Activated naive CD8-positive, alpha-beta T cell treated with anti-CD3 and anti-CD28 coated beads, Interleukin-2, amount 50 U/mL, for 24 hours (primary cell): ENCODE data around the gene CYP2A6.
"Not testable (repeated sequence)": the region's sequence is repeated elsewhere in the genome, so short reads cannot be mapped to it uniquely, and the experiment has no call there.

Source experiments
- ATAC-seq: fragments of 150-1000 bp; cut with Tn5 transposase; one replicate; pipeline ENCODE4 v1.10.0; 2021
- DNase-seq: peaks from one replicate; pipeline ENCODE4 v3.0.0; 2021
- H3K27ac Mint-ChIP-seq: one replicate; pipeline ENCODE4 v1.8.0; 2021; ENCODE audit warnings: mild to moderate bottlenecking, mixed read lengths
- H3K27me3 Mint-ChIP-seq: one replicate; pipeline ENCODE4 v1.8.0; 2021; ENCODE audit warnings: mixed read lengths
- H3K36me3 Mint-ChIP-seq: one replicate; pipeline ENCODE4 v1.8.0; 2021; ENCODE audit warnings: low read depth, mixed read lengths
- H3K4me1 Mint-ChIP-seq: one replicate; pipeline ENCODE4 v1.8.0; 2021; ENCODE audit warnings: mixed read lengths
- H3K4me3 Mint-ChIP-seq: one replicate; pipeline ENCODE4 v1.8.0; 2021; ENCODE audit warnings: mild to moderate bottlenecking, moderate library complexity, mixed read lengths
- H3K9me3 Mint-ChIP-seq: one replicate; pipeline ENCODE4 v1.8.0; 2021; ENCODE audit warnings: mixed read lengths

Gene CYP2A6

DNA sequence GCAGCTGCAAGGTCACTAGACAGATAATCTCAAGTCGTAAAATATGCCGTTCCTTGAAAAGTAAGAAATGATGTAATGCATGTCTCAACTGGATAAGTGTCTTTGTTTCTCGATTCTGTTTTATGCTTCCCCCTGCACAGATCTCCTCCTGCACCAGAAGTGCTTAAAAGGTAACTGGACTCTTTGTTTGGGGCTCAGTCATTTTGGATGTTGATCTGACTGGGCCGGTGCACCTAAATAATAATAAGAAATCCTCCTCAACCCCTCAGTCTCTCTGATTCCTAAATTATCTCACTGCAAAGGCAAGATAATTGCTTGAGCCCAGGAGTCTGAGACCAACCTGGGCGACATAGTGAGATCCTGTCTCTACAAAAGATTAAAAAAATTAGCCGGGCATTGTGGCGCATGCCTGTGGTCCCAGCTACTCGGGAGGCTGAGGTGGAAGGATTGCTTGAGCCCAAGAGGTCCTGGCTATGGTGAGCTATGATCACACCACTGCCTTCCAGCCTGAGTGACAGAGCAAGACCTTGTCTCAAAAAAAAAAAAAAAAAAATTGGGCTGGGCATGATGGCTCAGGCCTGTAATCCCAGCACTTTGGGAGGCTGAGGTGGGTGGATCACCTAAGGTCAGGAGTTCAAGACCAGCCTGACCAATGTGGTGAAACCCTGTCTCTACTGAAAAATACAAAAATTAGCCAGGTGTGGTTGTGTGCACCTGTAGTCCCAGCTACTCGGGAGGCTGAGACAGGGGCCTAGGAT is 14.7 kb upstream of the CYP2A6 start:
- H3K27me3 Mint-ChIP-seq, H3K4me3 Mint-ChIP-seq, H3K36me3 Mint-ChIP-seq, H3K27ac Mint-ChIP-seq, H3K9me3 Mint-ChIP-seq, H3K4me1 Mint-ChIP-seq, DNase-seq, ATAC-seq: not testable (repeated sequence)

DNA sequence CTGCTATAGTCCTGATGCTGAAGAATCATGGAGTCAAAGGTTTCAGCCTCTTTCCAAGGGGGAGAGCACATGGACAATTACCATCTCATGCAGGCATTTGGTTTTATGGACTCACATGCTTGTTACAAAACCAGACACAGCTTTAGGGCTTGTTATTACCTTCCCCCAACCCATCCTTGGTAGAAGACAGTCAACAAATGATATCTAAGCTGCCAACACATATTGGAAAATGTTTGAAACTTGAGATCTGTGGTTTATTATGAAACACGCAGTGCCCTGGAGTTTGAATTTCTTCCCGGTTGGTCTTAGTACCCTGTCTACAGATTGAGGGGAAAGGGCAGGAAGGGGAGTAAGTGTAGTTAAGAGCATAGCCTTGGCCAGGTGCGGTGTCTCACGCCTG is 12.5 kb upstream of the CYP2A6 start:
- no peak overlapping the region for H3K4me3 Mint-ChIP-seq
- no peak for DNase-seq
- peaks cover 3% of the 10 kb centered on the region for H3K27me3 Mint-ChIP-seq
- H3K36me3 Mint-ChIP-seq, result no peaks in the 10 kb centered on the region
- H3K27ac Mint-ChIP-seq, result no peak overlapping the region
- H3K9me3 Mint-ChIP-seq, result no peaks in the 10 kb centered on the region
- H3K4me1 Mint-ChIP-seq, result no peaks in the 10 kb centered on the region
- ATAC-seq, result no peak

DNA sequence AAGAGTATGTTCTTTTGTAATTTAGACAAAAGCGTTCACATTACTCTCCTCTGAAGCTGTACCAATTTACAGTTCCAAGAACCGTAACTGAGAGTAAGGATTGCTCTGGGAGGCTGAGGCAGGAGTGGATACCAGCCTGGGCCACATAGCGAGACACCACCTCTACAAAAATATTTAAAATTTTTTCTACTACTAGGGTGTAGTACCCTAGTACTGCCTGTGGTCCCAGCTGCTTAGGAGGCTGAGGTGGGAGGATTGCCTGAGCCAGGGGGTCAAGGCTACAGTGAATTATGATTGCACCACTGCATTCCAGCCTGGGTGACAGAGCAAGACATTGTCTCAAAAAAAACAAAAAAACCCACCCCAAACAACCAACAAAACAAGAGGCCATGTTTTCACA is 12.1 kb upstream of the CYP2A6 start:
- no peak overlapping the region for H3K27ac Mint-ChIP-seq
- ATAC-seq, result no peak
- H3K36me3 Mint-ChIP-seq, result no peaks in the 10 kb centered on the region
- H3K4me1 Mint-ChIP-seq, result no peaks in the 10 kb centered on the region
- no peak for DNase-seq
- no peaks in the 10 kb centered on the region for H3K9me3 Mint-ChIP-seq
- H3K4me3 Mint-ChIP-seq, result no peak overlapping the region
- peaks cover 3% of the 10 kb centered on the region for H3K27me3 Mint-ChIP-seq

DNA sequence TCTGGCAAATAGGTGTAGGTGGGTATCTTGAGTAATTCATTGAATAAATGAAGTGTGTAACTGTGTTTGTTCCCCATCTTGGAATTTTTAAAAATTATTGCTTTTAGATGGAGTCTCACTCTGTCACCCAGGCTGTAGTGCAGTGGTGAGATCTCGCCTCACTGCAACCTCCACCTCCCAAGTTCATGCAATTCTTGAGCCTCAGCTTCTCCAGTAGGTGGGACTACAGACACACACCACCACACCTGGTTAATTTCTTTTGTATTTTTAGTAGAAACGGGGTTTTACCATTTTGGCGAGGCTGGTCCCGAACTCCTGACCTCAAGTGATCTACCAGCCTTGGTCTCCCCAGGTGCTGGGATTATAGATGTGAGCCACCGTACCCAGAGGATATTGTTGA is 7.9 kb upstream of the CYP2A6 start:
- ATAC-seq, result no peak
- H3K36me3 Mint-ChIP-seq, result no peaks in the 10 kb centered on the region

DNA sequence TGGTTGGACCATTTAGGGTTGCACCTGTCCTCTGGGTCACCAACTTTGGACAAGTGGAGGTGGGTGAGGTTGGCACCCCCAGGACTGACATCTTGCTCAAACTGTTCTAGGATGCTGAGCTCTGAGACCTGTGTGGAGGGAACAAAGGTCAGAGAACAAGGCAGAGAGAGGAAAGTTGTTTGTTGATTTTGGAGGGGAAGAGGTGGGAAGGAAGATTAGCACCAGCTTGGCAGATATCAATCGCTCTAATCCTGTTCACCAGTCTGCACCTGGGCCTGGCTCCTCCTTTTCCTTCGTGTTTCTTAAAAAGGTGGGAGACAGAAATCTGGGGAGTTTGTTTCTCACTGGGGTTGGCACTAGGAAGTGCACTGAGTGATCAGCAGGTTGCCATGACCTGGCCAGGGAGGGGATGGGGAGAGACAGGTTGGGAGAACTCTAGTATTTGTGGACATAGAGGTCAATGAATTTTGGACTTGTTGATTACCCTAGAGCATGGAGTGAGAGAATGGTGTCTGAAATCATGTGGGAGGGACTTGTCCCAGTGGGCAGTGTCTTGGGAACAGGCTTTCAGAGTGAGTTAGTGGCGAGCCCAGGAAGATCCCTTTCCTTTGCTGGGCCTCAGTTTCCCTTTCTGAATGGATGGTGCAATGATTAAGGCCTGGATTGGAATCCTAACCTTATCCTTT is 2.4 kb upstream of the CYP2A6 start:
- not testable (repeated sequence) for ATAC-seq, H3K9me3 Mint-ChIP-seq, H3K4me1 Mint-ChIP-seq, H3K27ac Mint-ChIP-seq, DNase-seq, H3K4me3 Mint-ChIP-seq, H3K36me3 Mint-ChIP-seq
- H3K27me3 Mint-ChIP-seq, result peaks cover 16% of the 10 kb centered on the region

More for the DNA sequence above, 7.9 kb upstream of the CYP2A6 start:
- no peak for DNase-seq
- H3K4me3 Mint-ChIP-seq, result no peak overlapping the region
- no peaks in the 10 kb centered on the region for H3K27me3 Mint-ChIP-seq
- no peaks in the 10 kb centered on the region for H3K9me3 Mint-ChIP-seq
- H3K27ac Mint-ChIP-seq, result no peak overlapping the region
- peaks cover 2% of the 10 kb centered on the region for H3K4me1 Mint-ChIP-seq

DNA sequence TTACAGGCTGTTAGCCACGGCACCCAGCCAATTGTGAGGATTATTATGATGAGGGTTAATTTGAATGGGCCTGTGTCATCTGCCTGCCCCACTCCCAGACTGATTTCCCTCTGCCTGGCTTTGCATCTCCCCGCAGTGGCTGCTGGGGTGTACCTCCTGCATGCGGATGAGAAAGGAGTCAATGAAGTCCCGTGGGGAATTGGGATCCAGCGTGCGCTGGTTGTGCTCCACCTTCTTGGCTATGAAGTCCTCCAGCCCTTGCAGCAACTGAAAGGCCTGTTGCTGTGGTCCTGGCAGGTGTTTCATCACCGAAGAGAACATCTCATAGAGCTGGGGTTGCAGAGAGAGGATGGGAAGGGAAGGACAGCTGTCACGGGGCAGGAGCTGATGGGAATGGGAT is 3.5 kb downstream of the CYP2A6 start:
- not testable (repeated sequence) for H3K9me3 Mint-ChIP-seq, H3K27ac Mint-ChIP-seq, H3K36me3 Mint-ChIP-seq, H3K4me3 Mint-ChIP-seq, ATAC-seq, DNase-seq
- peaks cover 25% of the 10 kb centered on the region for H3K4me1 Mint-ChIP-seq
- H3K27me3 Mint-ChIP-seq, result peaks cover 22% of the 10 kb centered on the region

DNA sequence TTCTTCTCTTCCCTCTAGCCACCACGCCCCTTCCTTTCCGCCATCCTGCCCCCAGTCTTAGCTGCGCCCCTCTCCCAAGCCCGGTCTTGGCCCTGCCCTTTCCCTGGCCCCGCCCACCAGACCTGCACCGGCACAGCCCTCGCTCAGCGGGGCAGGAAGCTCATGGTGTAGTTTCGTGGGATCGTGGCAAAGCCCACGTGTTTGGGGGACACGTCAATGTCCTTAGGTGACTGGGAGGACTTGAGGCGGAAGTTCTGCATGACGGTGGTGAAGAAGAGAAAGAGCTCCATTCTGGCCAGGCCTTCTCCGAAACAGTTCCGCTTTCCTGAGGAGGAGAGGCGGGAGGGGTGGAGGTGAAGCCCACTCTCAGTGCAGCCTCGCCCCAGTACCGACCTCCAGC is 6.6 kb downstream of the CYP2A6 start:
- DNase-seq, result peak; percentile 62

DNA sequence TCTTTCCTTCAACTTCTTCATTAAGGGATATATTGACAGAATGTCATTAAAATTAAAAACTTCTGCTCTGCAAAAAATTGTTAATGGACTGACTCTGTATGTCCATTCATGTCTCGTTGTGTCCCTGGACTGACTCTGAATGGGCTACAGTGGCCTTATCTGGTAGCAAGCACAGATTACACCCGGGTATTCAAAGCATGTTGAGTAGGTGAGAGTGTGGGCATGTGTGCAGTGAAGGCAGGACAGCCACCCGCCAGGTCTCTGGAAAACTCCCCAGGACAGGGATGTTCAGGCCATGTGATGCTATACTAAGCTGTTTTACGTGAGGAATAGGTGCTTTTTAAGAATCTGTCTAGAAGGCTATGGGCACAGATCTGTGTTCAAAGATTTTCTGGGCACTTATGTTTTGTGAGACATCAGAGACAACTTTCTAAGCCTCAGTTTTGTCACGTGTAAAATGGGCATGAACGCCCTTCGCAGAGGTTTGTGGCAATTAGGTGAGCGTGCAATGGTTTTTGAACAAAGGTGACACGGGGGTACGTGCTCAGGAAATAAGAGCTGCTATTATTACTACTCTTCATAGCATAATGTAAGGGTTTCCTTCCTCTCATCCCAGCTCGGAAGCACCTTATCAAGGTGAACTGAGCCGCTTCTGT is 7.1 kb downstream of the CYP2A6 start:
- Mint-ChIP-seq H3K27ac (peak overlapping the region; percentile 70), H3K4me3 (peak overlapping the region; percentile 39), H3K27me3 (peaks cover 11% of the 10 kb centered on the region), H3K4me1 (peaks cover 22% of the 10 kb centered on the region)
- not testable (repeated sequence) for H3K36me3 Mint-ChIP-seq, ATAC-seq, H3K9me3 Mint-ChIP-seq, DNase-seq

More for the DNA sequence above, 6.6 kb downstream of the CYP2A6 start:
- not testable (repeated sequence) for H3K36me3 Mint-ChIP-seq, H3K9me3 Mint-ChIP-seq
- peaks cover 23% of the 10 kb centered on the region for H3K4me1 Mint-ChIP-seq
- H3K27me3 Mint-ChIP-seq, result peaks cover 12% of the 10 kb centered on the region
- peak overlapping the region; percentile 70 for H3K27ac Mint-ChIP-seq
- peak overlapping the region; percentile 39 for H3K4me3 Mint-ChIP-seq
- peak; percentile 96 for ATAC-seq

DNA sequence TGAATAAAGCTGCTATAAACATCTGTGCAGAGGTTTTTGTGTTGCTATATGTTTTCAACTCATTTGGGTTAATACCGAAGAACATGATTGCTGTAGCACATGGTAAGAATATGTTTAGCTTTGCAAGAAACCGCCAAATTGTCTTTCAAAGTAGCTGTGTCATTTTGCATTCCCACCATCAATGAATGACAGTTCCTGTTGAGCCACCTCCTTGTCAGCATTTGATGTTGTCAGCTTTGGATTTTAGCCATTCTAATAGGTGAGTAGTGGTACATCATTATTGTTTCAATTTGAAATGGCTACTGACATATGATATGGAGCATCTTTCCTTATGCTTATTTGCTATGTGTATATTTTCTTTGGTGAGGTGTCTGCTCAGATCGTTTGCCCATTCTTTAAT is 8.2 kb downstream of the CYP2A6 start:
- not testable (repeated sequence) for H3K36me3 Mint-ChIP-seq, H3K9me3 Mint-ChIP-seq, H3K27me3 Mint-ChIP-seq, H3K27ac Mint-ChIP-seq, H3K4me3 Mint-ChIP-seq, DNase-seq, ATAC-seq
- peaks cover 19% of the 10 kb centered on the region for H3K4me1 Mint-ChIP-seq

DNA sequence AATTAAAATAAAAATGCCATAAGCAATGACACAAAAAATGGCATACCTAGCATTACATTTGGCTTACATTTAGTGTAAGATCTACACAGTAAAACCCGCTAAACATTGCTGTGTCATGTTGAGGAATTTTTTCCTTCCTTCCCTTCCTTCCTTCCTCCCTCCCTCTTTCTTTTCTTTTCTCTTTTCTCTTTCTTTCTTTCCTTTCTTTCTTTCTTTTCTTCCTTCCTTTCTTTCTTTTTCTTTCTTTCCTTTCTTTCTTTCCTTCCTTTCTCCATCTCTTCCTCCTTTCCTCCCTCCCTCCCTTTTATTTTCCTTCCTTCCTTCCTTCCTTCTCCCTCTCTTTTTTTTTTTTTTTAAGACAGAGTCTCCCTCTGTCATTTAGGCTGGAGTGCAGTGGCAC is 11.8 kb downstream of the CYP2A6 start:
- H3K4me3 Mint-ChIP-seq, DNase-seq, H3K4me1 Mint-ChIP-seq, H3K27ac Mint-ChIP-seq, H3K9me3 Mint-ChIP-seq, ATAC-seq, H3K27me3 Mint-ChIP-seq, H3K36me3 Mint-ChIP-seq: not testable (repeated sequence)

DNA sequence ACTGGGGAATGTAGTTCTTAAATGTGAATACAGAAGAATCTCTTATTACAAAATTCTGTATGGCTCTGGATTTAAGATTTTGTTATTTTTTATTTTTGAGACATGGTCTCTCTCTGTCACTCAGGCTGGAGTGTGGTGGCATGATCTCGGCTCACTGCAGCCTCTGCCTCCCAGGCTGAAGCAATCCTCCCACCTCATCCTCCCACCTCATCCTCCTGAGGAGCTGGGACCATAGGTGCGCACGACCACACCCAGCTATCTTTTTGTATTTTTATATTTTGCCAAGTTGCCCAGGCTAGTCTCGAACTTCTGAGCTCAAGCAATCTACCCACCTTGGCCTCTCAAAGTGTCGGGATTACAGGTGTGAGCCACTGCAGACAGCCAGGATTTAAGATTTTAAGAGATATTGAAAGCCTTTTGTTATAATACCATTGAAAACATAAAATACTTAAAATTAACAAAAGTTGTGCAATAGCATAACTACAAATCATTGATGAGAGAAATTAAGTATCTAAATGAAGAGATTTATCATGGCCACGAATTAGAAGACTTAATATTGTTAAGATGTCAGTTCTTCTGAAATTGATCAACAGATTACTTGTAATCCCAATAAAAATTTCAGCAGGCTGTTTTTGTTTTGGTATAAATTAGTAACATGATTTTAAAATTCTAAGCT is 13.4 kb downstream of the CYP2A6 start:
- Mint-ChIP-seq H3K27me3 (no peaks in the 10 kb centered on the region), H3K4me3 (no peak overlapping the region), H3K36me3 (no peaks in the 10 kb centered on the region), H3K4me1 (peaks cover 11% of the 10 kb centered on the region), H3K9me3 (no peaks in the 10 kb centered on the region), H3K27ac (no peak overlapping the region)
- DNase-seq, result no peak
- no peak for ATAC-seq

DNA sequence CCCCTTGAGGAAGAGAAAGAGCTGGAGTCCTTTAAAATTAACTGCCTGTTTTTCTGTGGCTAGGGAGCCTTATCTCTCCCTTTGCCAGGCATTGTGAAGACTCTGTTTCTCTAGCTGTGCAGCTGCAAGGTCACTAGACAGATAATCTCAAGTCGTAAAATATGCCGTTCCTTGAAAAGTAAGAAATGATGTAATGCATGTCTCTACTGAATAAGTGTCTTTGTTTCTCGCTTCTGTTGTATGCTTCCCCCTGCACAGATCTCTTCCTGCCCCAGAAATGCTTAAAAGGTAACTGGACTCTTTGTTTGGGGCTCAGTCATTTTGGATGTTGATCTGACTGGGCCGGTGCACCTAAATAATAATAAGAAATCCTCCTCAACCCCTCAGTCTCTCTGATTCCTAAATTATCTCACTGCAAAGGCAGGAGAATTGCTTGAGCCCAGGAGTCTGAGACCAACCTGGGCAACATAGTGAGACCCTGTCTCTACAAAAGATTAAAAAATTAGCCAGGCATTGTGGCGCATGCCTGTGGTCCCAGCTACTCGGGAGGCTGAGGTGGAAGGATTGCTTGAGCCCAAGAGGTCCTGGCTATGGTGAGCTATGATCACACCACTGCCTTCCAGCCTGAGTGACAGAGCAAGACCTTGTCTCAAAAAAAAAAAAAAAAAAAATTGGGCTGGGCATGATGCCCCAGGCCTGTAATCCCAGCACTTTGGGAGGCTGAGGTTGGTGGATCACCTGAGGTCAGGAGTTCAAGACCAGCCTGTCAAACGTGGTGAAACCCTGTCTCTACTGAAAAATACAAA is 16.3 kb downstream of the CYP2A6 start:
- ATAC-seq, DNase-seq, H3K9me3 Mint-ChIP-seq, H3K27ac Mint-ChIP-seq, H3K27me3 Mint-ChIP-seq, H3K4me3 Mint-ChIP-seq, H3K36me3 Mint-ChIP-seq: not testable (repeated sequence)
- H3K4me1 Mint-ChIP-seq, result peaks cover 13% of the 10 kb centered on the region

DNA sequence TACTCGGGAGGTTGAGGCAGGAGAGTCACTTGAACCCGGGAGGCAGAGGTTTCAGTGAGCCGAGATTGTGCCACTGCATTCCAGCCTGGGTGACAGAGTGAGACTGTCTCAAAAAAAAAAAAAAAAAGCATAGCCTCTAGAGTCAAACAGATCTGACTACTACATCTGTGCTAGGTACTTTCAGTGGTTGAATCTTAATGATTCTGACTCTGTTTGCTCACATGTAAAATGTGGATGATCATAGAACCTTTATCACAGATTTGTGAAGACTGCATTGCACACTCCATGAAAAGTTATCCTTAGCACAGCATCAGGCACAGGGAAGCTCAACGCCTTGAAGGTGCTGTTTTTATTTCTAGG is 17.8 kb downstream of the CYP2A6 start:
- not testable (repeated sequence) for H3K9me3 Mint-ChIP-seq, H3K36me3 Mint-ChIP-seq, H3K27ac Mint-ChIP-seq, ATAC-seq, H3K4me3 Mint-ChIP-seq, DNase-seq, H3K27me3 Mint-ChIP-seq
- peaks cover 13% of the 10 kb centered on the region for H3K4me1 Mint-ChIP-seq
